Activated naive CD8-positive, alpha-beta T cell (primary cell): ENCODE measurements around the gene NCBP3.
A peak's percentile ranks its signal among the peaks of the same experiment; 100 is the strongest.

ENCODE experiments used
- H3K27ac Mint-ChIP-seq: one replicate; pipeline ENCODE4 v1.8.0; 2021; ENCODE audit warnings: mixed read lengths
- H3K27me3 Mint-ChIP-seq: one replicate; pipeline ENCODE4 v1.8.0; 2021; ENCODE audit warnings: mixed read lengths
- H3K36me3 Mint-ChIP-seq: one replicate; pipeline ENCODE4 v1.8.0; 2021; ENCODE audit warnings: mixed read lengths
- H3K4me1 Mint-ChIP-seq: one replicate; pipeline ENCODE4 v1.8.0; 2021; ENCODE audit warnings: low read depth, mixed read lengths
- H3K4me3 Mint-ChIP-seq: one replicate; pipeline ENCODE4 v1.8.0; 2021; ENCODE audit warnings: mild to moderate bottlenecking, mixed read lengths
- H3K9me3 Mint-ChIP-seq: one replicate; pipeline ENCODE4 v1.8.0; 2021; ENCODE audit warnings: low read depth, mixed read lengths

NCBP3 gene

GRCh38 chr17:3759597-3760216 is 86.3 kb downstream of the NCBP3 start:
- H3K9me3 Mint-ChIP-seq, result peaks cover 6% of the 10 kb centered on the region
- H3K27me3 Mint-ChIP-seq, result no peaks in the 10 kb centered on the region
- peaks cover 34% of the 10 kb centered on the region for H3K4me1 Mint-ChIP-seq
- H3K4me3 Mint-ChIP-seq, result no peak overlapping the region
- peak overlapping the region; percentile 59 for H3K27ac Mint-ChIP-seq
- H3K36me3 Mint-ChIP-seq, result peaks cover 4% of the 10 kb centered on the region

- no peaks in the 10 kb centered on the region for H3K27me3 Mint-ChIP-seq
- peak overlapping the region; percentile 51 for H3K4me3 Mint-ChIP-seq
Measured at GRCh38 chr17:3755335-3756030, 90.6 kb downstream of the NCBP3 start.

GRCh38 chr17:3754458-3755334 is 91.3 kb downstream of the NCBP3 start:
- Mint-ChIP-seq H3K27ac (no peak overlapping the region), H3K27me3 (no peaks in the 10 kb centered on the region), H3K9me3 (peaks cover 1% of the 10 kb centered on the region), H3K4me1 (peaks cover 35% of the 10 kb centered on the region), H3K36me3 (peaks cover under 1% of the 10 kb centered on the region), H3K4me3 (no peak overlapping the region)

More at GRCh38 chr17:3755335-3756030, 90.6 kb downstream of the NCBP3 start:
- H3K36me3 Mint-ChIP-seq, result peaks cover 4% of the 10 kb centered on the region
- H3K27ac Mint-ChIP-seq, result peak overlapping the region; percentile 70
- H3K9me3 Mint-ChIP-seq, result peaks cover 6% of the 10 kb centered on the region
- peaks cover 32% of the 10 kb centered on the region for H3K4me1 Mint-ChIP-seq

GRCh38 chr17:3754066-3754457 is 92.0 kb downstream of the NCBP3 start:
- peaks cover 39% of the 10 kb centered on the region for H3K4me1 Mint-ChIP-seq
- H3K36me3 Mint-ChIP-seq, result no peaks in the 10 kb centered on the region
- H3K4me3 Mint-ChIP-seq, result no peak overlapping the region
- no peak overlapping the region for H3K27ac Mint-ChIP-seq
- H3K27me3 Mint-ChIP-seq, result no peaks in the 10 kb centered on the region
- no peaks in the 10 kb centered on the region for H3K9me3 Mint-ChIP-seq

- Mint-ChIP-seq H3K4me3 (no peak overlapping the region), H3K27me3 (no peaks in the 10 kb centered on the region), H3K27ac (no peak overlapping the region)
Measured at GRCh38 chr17:3753624-3754023, 92.4 kb downstream of the NCBP3 start.

More at GRCh38 chr17:3753624-3754023, 92.4 kb downstream of the NCBP3 start:
- no peaks in the 10 kb centered on the region for H3K9me3 Mint-ChIP-seq
- no peaks in the 10 kb centered on the region for H3K36me3 Mint-ChIP-seq
- H3K4me1 Mint-ChIP-seq, result peaks cover 43% of the 10 kb centered on the region
